Epidermal melanocyte (primary cell): ENCODE measurements around the gene AUTS2.

Source experiments
- DNase-seq: peaks from one replicate; pipeline ENCODE4 v3.0.0; 2011; ENCODE audit warnings: low spot score; ENCODE audit not compliant: insufficient read length

AUTS2 gene

DNA sequence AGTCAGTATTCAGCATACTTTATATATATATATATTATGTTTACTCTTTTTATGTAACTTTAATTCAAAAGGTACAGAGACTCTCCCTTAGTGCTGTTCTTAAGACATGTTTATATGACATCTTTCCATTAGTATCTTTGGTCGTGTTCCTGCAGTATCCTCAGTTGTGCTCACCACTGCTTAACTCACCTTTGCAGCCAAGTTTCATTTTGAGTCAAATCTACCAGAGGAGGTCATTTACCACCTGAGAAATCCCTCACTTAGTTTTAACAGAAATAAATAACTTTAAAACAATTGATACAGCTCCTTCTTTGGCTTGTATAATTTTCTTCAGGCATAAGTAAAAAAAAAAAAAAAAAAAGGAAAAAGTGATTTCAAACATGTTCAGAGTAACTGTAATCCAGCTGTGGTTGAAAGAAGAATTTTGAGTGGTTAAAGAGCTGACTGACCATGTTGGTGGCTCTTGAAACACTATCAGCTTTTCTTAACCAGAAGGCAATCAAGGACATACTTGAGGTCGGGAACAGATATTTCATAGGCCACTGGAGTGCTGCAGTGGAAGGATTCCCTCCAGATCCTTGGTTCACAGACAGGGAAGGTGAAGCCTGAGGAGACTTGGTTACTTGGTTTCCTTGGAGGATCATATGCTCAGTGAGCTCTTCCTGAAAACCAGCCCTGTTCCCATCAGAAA lies 116.8 kb downstream of the AUTS2 start:
- DNase-seq = no peak

- DNase-seq = no peak
Measured at GRCh38 chr7:69717221-69717620, 118.9 kb downstream of the AUTS2 start.

GRCh38 chr7:69719717-69720116 lies 121.4 kb downstream of the AUTS2 start:
- no peak for DNase-seq

DNA sequence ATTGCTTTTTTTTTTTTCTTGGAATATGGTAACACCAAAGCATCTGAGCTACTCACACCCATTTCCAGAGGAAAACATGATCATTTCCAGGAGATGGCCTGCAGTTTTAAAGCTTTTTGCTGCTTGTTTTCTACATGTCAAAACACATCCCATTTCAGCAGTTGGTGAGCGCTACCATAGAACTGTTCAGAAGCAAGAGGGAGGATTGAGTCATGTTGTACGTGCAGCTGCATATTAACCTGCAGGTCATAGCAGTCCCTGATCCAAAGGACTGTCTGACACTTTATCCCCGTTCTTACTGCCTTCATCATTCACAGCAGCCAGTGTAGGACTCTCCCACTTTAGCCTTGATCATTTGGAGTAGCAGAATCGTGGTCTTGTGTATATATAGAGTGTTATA lies 124.6 kb downstream of the AUTS2 start:
- no peak for DNase-seq

DNA sequence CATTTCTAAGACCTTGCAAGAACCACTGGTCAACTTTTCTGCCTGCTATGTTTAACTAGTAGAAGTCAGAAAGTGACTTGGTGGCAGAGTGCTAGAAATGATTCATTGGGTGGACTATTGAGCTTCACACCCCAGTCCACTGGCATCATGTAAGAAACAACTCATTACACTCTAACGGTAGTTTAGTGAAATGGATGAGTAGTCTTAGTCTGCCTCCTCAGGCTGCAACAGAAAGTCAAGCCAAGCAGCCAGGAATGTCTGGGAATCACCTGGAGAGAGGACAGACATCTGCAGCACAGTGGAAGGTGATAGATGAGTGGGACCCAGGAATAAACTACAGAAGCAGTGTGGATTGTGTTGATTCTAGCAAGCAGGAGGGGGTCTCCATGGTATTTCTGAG lies 125.4 kb downstream of the AUTS2 start:
- DNase-seq = no peak

DNA sequence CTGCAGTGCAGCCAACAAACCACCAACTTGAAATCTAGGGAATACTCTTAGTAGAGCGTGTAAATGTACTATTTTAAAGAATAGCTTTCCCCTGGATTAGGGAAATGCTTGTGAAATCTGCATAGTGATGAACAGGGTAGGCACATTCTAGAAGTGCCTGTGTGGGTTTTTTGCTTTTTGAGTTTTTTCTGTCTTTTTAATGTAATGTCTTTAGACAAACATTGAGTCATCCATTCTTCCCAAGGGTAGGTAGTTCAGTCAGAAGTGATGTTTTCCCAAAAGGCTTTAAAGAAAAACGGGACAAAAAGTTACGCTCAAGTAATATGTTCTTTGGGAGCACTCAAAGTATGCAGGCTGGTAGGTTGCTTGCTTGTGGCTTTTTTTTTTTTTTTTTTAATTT lies 130.0 kb downstream of the AUTS2 start:
- no peak for DNase-seq

- no peak for DNase-seq
Measured at GRCh38 chr7:69732203-69732602, 133.9 kb downstream of the AUTS2 start.

DNA sequence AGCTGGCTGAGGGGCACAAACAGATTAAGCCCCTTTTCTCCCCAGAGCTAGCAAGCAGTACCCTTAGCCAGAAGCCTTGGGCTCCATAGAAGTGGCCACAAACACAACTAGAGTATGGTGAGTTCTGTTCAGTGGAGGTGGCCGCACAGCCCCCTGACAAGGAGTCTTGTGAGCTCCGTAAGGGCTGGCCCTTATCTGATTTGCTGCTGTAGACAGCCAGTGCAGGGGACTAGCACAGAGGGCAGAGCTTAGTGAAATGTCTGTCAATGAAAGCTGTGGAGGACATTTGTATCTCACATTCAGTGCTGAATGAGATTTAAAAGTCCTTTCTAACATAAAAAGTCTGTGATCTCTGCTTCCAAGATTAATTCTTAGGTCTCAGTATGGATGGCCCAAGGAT lies 137.3 kb downstream of the AUTS2 start:
- no peak for DNase-seq

DNA sequence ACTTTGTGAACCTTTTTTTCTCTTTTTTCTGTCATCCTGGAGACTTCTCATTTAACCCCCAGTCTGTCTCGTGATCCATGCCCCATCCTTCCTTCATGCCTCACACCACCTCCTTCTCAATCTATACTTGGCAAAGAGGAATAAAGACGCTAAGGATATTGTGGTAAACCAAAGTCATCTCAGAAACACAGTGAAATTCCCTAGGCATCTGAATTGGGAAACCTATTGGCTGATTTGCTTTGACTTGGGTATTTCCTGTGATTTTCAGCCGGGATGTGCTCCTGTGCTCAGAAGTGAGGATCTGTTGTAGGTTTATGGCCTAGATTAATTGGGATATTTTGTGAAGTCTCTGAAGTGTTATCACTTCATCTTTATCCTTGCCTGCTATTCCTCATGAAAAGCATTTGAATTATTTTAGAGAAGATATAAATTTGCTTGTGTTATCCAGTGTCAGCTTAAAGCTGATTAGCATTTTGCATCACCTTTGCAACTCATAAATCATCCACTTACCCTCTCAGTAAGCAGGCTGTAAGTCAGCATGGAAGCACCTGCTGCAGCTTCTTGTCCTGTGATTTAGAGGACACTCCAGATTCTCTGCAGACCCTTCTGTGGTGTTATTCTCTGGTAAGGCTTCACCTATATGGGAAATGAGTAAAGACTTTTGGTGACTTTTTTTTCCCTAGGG lies 138.0 kb downstream of the AUTS2 start:
- no peak for DNase-seq

GRCh38 chr7:69738396-69738951 lies 140.2 kb downstream of the AUTS2 start:
- DNase-seq = no peak

GRCh38 chr7:69739190-69739589 lies 140.9 kb downstream of the AUTS2 start:
- no peak for DNase-seq

- no peak for DNase-seq
Measured at GRCh38 chr7:69739931-69740431, 141.7 kb downstream of the AUTS2 start.

DNA sequence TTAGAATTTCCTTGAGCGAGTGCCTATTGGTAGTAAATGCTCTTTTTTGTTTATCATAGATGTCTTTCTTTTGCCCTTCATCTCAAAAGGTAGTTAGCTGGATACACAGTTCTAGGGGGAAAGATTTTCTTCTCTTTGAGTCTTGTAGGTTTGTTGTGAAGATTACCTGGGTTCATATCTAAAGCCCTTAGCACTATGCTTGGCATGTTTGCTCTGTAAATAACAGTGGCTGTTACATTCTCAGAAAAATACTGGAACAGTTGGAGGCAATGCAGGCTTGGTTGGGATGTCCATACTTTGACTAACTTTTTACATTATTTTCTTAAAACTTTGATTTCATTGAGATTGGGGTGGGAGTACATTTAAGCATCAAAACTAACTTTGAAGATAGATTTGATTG lies 144.0 kb downstream of the AUTS2 start:
- no peak for DNase-seq

DNA sequence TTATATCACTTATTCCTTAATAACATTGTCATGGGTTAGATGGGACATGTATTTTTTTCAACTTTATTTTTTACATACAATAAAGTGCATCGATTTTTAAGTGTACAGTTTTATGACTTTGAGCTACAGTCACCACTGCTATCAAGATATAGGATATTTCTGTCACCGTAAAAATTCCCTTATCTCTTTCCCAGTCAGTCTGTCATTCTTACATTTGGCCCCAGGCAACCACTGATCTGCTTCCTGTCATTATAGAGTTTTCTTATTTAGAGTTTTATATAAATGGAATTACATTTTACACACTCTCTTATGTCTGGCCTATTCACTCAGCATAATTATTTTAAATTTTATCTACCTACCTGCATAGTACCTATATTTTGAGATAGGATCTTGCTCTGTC lies 145.2 kb downstream of the AUTS2 start:
- no peak for DNase-seq

GRCh38 chr7:69744026-69744425 lies 145.8 kb downstream of the AUTS2 start:
- no peak for DNase-seq

DNA sequence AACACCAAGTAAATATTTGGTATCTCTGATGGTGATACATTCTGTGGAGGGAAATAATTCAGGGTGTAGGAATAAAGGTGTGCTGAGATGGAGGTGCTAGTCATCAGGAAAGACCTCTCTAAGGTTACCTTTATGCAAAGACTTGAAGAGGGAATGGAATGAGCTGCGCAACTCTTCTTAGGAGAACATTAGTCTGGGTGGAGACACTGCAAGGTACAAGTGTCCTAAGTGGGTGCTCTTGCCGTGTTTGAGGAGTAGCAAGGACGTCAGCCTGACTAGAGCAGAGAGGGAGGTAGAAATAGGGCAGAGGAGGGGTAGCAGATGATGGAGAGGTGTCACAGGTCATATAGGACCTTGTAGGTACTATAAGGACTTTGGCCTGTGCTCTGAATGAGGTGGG lies 148.1 kb downstream of the AUTS2 start:
- no peak for DNase-seq

DNA sequence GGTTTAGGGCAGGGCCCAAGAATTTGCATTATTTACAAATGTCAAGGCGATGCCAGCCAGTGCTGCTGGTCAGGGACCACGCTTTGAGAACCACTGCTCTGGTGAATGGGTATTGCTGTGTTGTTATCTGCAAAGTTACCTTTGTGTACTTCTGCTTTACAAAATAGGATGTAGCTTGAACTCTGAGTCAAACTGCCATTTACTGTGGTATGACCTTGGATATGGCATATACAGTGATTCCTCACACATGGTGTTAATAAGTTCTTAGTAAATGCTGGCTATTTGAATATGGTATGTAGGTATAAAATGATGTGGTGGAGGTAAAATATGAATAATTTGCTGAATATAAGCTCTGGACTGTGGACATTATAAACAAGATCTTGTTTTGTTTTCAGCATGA lies 148.9 kb downstream of the AUTS2 start:
- DNase-seq = no peak

DNA sequence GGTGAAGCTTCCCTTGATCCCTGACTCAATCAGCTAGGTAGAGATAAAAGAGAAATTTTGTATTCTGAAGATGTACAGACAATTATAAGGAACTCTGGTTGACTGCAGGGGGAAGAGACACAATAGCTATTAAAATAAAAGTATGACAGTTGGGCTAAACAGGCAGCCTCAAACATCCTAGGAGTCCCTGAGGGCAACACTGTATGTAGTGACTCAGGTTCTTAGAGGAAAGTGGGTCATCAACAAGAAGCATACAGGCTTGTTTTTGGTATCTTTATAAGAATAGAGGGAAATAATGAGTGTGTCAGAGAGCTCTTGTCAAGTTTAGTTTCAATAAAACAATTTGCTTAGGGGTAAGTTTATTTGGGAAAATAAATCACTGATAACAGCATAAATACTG lies 150.3 kb downstream of the AUTS2 start:
- DNase-seq = no peak

DNA sequence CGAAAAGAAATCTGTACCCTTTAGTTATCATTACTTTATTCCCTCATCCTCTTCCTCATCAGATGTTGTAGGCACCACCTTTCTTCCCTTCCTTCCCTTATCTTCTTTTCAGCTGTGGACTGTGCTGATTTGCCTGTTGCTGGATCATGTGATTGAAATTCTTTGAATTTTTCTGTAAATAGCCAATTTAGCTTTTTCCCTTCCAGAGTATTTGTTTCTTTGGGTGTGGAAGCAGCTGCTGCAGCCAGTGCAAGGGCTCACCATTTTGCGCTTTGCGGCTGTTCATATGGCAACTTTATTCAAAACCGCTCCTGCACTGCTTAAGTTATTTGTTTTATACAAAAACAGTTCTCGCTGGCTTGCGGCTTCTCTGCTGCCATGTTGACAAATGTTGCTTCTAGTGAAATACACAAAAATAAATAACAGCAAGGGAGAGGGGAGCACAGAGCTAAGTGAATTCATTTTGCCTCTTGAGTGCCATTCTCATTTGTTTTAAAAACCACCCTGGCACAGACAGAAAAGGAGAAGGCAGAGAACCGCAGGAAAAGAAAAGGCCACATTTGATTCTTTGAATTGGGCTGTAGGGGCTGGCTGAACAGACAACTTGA lies 151.2 kb downstream of the AUTS2 start:
- DNase-seq = no peak

- DNase-seq = no peak
Measured at GRCh38 chr7:69749994-69750393, 151.7 kb downstream of the AUTS2 start.

GRCh38 chr7:69751026-69751425 lies 152.8 kb downstream of the AUTS2 start:
- DNase-seq = no peak

DNA sequence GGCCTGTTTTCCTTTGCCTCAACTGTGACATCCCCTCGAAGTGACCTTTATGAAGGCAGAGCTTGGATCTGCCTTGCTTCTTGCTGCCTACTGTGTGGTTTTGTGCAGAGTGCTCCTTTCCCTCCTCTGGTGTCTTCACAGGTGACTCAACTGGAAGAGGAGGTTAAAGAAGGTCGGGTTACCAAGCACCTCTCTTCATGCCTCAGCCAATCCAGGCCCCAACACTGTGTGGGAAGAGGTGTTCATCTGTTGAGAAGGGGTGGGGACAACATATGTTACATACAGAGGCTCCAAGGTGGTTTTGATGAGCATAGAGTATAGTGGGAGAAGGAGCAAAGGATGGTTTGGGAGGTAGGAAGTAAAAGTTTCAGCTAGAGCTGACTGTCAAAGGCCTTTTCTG lies 155.7 kb downstream of the AUTS2 start:
- no peak for DNase-seq
